ENCODE measurements around the gene COA1.

DNA sequence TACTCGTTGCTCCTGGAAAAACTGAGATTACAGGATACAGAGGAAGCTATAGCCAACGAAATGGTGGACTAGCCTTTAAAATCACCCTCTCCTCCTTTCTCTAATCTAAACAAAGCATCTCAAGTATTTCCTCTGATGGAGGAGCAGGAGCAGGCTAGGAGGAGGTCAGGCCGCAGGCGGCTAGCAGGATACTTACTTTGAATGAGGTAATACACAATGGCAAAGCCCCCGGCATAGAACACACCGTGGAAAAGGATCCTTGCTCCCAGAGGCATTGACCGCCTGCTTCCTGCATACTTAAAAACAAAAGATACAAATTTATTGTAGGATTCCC, 82.0 kb downstream of the COA1 start:
- TF ChIP-seq POLR2AphosphoS5 (IDR thresholded peaks at IDR 0.05; ENCODE audit: low read depth, low read length) (no peak), CTCF (IDR thresholded peaks at IDR 0.05) (no peak), SIN3A (IDR thresholded peaks at IDR 0.05; ENCODE audit: borderline replicate concordance, insufficient read depth, low read depth, low read length) (no peak)
